Adipocyte (in vitro differentiated cells): Measurements from ENCODE around the gene MAB21L2.

Source experiments
- DNase-seq: peaks from one replicate; pipeline ENCODE4 v3.0.0-alpha.2; 2015; ENCODE audit warnings: low read depth
- H3K27me3 ChIP-seq: replicated peaks from 2 replicates; pipeline ENCODE4 v1.7.0; 2013; ENCODE audit warnings: mild to moderate bottlenecking, low read length, moderate library complexity; ENCODE audit not compliant: control insufficient read depth, insufficient read depth
- H3K36me3 ChIP-seq: 2 replicates; pipeline ENCODE4 v1.7.0; 2013; ENCODE audit warnings: low read length, mild to moderate bottlenecking, moderate library complexity; ENCODE audit not compliant: control insufficient read depth, insufficient read depth, severe bottlenecking
- H3K4me1 ChIP-seq: 2 replicates; pipeline ENCODE4 v1.7.0; 2013; ENCODE audit warnings: mild to moderate bottlenecking, low read length, moderate library complexity; ENCODE audit not compliant: control insufficient read depth, insufficient read depth
- H3K4me3 ChIP-seq: 2 replicates; pipeline ENCODE4 v1.7.0; 2013; ENCODE audit warnings: mild to moderate bottlenecking, low read length, moderate library complexity
- H3K9ac ChIP-seq: 2 replicates; pipeline ENCODE4 v1.7.0; 2013; ENCODE audit warnings: mild to moderate bottlenecking, low read length, moderate library complexity
- H3K9me3 ChIP-seq: 2 replicates; pipeline ENCODE4 v1.7.0; 2013; ENCODE audit warnings: mild to moderate bottlenecking, low read length, moderate library complexity; ENCODE audit not compliant: control insufficient read depth

MAB21L2 gene

DNA sequence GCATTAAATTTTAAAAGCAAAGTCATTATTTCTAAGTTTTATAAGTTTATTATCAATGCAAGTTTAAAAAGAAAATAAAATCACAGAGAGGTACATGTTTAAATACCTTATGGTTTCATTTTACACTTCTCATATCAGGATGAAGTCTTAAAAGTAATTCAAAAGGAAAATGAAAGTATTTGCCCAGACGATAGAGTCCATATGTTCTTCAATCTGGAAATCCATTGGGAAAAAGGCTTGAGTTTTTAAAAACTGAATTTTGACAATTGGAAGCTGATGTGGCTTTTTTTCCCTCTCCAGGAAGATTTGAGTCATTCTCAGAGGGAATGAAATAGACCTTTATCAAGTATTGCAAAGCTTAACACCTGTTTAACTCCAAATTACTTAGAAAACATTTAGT lies 37.1 kb downstream of the MAB21L2 start:
- Histone ChIP-seq H3K36me3 (no peaks in the 10 kb centered on the region), H3K9me3 (no peaks in the 10 kb centered on the region), H3K9ac (no peak overlapping the region), H3K4me3 (no peak overlapping the region), H3K4me1 (no peaks in the 10 kb centered on the region), H3K27me3 (no peaks in the 10 kb centered on the region)
- DNase-seq = peak; percentile 65

DNA sequence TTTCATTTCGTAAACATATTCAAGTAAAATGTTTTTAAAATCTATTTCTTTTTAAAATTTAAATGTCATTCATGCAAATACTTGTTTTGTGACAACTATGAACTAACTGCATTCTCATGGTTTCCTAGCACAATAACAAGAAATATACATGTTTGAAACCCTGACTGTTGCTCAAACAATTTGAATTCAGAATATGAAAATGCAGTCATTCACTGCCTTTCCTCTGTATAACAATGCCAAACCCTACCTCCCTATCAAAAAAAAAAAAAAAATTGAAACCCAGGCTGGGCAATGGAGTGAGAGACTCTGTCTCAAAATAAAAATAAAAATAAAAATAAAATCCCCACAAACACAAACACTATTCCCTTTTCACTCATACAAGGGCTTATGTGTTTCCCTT lies 42.1 kb downstream of the MAB21L2 start:
- H3K9me3 ChIP-seq = no peaks in the 10 kb centered on the region
- no peak overlapping the region for H3K4me3 ChIP-seq
- H3K27me3 ChIP-seq = no peaks in the 10 kb centered on the region
- no peaks in the 10 kb centered on the region for H3K36me3 ChIP-seq
- H3K4me1 ChIP-seq = no peaks in the 10 kb centered on the region
- H3K9ac ChIP-seq = no peak overlapping the region
- no peak for DNase-seq

DNA sequence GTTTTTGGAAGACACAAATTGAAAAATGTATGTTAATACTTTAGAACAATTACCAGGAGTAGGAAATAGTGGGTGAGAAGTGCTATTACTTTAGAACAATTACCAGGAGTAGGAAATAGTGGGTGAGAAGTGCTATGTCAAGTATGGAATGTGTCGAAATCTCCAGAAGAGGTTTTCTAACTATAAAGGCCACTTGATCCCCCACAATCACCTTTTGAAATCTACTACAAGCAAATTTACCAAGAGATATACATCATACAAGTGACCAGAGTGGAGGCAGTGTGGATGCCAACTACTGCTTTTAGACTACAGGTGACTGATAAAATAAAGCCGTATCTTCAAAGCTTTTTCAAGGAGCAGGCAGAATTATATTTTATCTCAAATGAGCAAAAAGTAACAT lies 43.1 kb downstream of the MAB21L2 start:
- no peak for DNase-seq
- Histone ChIP-seq H3K4me1 (no peaks in the 10 kb centered on the region), H3K9me3 (no peaks in the 10 kb centered on the region), H3K27me3 (no peaks in the 10 kb centered on the region), H3K4me3 (no peak overlapping the region), H3K9ac (no peak overlapping the region), H3K36me3 (no peaks in the 10 kb centered on the region)

DNA sequence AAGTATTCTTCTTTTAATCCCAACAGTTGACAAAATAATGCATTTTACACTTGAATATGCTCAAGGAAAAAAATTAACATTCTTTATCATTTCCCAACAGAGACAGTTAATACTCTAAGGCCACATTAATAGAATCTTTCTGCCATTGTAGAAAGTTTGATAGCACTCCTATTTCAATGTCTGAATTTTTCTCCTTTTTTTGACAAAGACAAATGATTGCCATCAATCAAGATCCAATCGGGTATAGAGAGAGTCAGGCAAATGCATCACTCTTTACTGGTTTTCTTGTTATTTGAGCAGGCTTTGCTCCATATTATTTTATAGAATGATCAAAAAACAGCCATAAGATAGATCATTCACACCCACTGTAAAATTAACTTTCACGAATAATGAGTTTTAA lies 46.1 kb downstream of the MAB21L2 start:
- no peak for DNase-seq
- Histone ChIP-seq H3K36me3 (no peaks in the 10 kb centered on the region), H3K4me1 (no peaks in the 10 kb centered on the region), H3K4me3 (no peak overlapping the region), H3K27me3 (no peaks in the 10 kb centered on the region), H3K9me3 (peaks cover 4% of the 10 kb centered on the region), H3K9ac (no peak overlapping the region)

DNA sequence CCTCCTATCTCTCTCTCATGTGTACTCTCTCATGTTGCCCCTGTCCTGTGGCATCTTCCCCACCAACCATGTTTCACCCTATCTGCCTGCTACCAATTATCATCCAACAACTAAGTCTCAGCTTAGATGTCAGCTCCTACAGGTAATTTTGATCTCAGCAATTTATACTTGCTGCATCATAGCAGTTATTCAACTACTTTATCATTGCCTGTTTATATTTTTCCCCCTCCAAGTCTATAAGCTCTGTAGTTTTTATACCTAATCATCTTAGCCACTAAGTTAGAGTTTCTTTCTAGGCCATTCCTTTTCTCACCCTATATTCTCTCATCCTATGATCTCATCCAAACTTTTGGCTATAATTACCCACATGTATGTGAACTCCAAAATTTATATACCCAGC lies 50.7 kb downstream of the MAB21L2 start:
- no peaks in the 10 kb centered on the region for H3K36me3 ChIP-seq
- H3K27me3 ChIP-seq = no peaks in the 10 kb centered on the region
- H3K4me3 ChIP-seq = no peak overlapping the region
- H3K9ac ChIP-seq = no peak overlapping the region
- peaks cover 5% of the 10 kb centered on the region for H3K9me3 ChIP-seq
- H3K4me1 ChIP-seq = no peaks in the 10 kb centered on the region
- DNase-seq = no peak
